Rectal smooth muscle tissue (tissue), 1 donor: ENCODE results near the gene SAMSN1.
"Not testable (repeated sequence)": the region's sequence is repeated elsewhere in the genome, so short reads cannot be mapped to it uniquely, and the experiment has no call there.

Source experiments
- H3K27ac ChIP-seq: one replicate; pipeline ENCODE4 v1.7.0; 2013; ENCODE audit warnings: low read depth, low read length, inconsistent platforms
- H3K27me3 ChIP-seq: one replicate; pipeline ENCODE4 v1.7.0; 2013; ENCODE audit warnings: low read length; ENCODE audit not compliant: control insufficient read depth, insufficient read depth
- H3K36me3 ChIP-seq: one replicate; pipeline ENCODE4 v1.7.0; 2013; ENCODE audit warnings: low read length; ENCODE audit not compliant: control insufficient read depth, insufficient read depth
- H3K4me1 ChIP-seq: one replicate; pipeline ENCODE4 v1.7.0; 2013; ENCODE audit warnings: low read length; ENCODE audit not compliant: control insufficient read depth, insufficient read depth
- H3K4me3 ChIP-seq: one replicate; pipeline ENCODE4 v1.7.0; 2013; ENCODE audit warnings: low read length
- H3K9ac ChIP-seq: one replicate; pipeline ENCODE4 v1.7.0; 2013; ENCODE audit warnings: low read length

The SAMSN1 gene

DNA sequence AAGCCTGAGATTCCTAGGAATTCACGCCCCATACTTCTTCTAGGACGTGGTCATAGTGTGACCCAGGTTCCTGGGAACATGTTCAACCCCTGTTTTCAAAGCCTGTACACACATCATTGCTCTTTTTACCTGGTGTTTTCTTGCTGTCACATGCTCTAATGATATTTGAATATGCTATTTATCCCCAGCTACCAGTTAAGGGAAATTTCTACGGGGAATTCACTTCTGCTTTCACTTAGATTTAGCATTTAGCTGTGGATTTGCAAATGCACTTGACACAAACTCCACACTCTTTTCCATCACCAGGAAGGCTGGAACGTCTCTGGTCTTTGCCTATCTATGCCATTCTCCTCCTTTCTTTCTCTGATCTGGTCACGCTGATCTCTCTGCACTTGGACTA, 11.3 kb upstream of the SAMSN1 start:
- no peaks in the 10 kb centered on the region for H3K36me3 ChIP-seq
- no peaks in the 10 kb centered on the region for H3K4me1 ChIP-seq
- H3K9ac ChIP-seq, result no peak overlapping the region
- no peaks in the 10 kb centered on the region for H3K27me3 ChIP-seq
- H3K4me3 ChIP-seq, result no peak overlapping the region
- no peak overlapping the region for H3K27ac ChIP-seq

DNA sequence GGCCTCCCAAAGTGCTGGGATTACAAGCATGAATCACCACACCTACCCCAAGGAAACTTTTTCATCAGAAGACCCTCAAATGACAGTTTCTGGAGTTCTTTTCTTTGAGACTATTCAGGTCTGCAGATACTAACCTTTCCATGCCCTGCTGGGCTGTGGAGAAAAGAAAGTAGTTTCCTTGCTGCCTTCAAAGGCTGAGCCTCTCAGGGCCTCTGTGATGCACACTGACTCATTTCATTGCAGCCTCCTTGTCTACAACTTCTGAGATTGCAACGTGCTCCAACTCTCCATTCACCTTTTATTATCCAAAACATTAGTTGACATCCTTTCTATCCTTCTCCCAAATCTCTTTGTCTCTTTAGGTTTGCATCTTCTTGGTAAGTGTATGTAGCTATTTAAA, 8.8 kb upstream of the SAMSN1 start:
- Histone ChIP-seq H3K36me3 (no peaks in the 10 kb centered on the region), H3K27me3 (no peaks in the 10 kb centered on the region), H3K27ac (no peak overlapping the region), H3K4me3 (no peak overlapping the region), H3K9ac (no peak overlapping the region), H3K4me1 (no peaks in the 10 kb centered on the region)

DNA sequence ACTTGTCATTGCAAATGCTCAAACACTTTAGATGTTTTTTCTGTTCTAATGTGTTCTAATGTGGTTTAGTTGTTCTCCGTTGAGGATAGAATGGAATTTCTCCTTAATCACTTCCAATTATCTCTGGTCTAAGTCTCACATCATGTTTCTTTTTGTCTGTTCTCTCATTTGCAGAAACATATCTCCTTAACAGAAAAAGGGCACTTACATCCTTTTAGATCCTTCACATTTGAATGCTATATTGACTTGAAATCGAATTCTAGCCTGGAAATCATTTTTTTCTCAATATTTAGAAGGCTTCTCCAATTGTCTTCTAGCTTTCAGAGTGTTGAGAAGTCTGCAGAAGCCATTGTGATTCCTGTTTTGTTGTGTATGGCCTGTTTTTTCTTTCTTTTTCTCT, 7.3 kb upstream of the SAMSN1 start:
- no peak overlapping the region for H3K9ac ChIP-seq
- no peak overlapping the region for H3K27ac ChIP-seq
- no peaks in the 10 kb centered on the region for H3K36me3 ChIP-seq
- no peak overlapping the region for H3K4me3 ChIP-seq
- H3K4me1 ChIP-seq, result no peaks in the 10 kb centered on the region
- no peaks in the 10 kb centered on the region for H3K27me3 ChIP-seq

GRCh38 chr21:14551741-14552140, 5.6 kb upstream of the SAMSN1 start:
- Histone ChIP-seq H3K9ac (no peak overlapping the region), H3K27ac (no peak overlapping the region), H3K36me3 (no peaks in the 10 kb centered on the region), H3K4me3 (no peak overlapping the region), H3K27me3 (no peaks in the 10 kb centered on the region), H3K4me1 (no peaks in the 10 kb centered on the region)

DNA sequence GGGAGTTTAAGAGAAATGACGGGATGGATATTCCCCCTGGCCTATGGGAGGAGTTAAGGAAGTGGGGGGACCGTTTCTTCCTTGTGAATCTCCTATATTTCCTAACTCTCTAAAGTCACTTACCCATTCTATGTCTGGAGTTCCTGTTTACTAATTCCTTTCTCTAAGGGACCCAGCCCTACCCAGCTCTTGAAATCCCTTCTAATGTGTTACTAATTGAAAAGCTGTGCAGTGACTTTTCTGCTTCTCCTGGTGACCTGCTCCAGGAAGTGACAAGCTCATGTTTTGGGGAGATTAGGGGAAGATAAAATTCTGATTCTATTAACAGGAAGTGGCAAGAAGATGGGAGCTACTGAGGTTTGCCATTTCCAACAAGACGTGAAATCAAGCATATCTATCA, 4.0 kb upstream of the SAMSN1 start:
- Histone ChIP-seq H3K36me3 (no peaks in the 10 kb centered on the region), H3K4me3 (no peak overlapping the region), H3K27ac (no peak overlapping the region), H3K27me3 (no peaks in the 10 kb centered on the region), H3K4me1 (no peaks in the 10 kb centered on the region), H3K9ac (no peak overlapping the region)

DNA sequence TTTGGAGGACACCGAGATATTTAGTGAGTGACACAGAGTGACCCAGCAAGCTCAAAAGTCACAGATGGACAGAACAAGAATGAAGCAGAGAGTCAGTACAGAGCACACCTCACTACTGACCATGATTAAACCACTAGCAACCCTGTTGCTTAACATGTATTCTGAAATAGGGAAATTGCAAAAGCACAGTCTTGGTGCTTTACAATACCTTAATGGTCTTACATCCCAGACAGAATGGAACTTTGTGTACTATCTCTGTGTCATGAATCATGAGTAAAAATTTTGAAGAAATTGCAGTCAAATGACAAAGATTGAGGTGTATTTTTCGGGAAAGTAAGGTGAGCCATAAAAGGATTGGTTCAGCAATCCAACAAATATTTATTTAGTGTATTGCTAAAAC, 2.7 kb upstream of the SAMSN1 start:
- no peaks in the 10 kb centered on the region for H3K4me1 ChIP-seq
- H3K27me3 ChIP-seq, result no peaks in the 10 kb centered on the region
- no peak overlapping the region for H3K27ac ChIP-seq
- H3K9ac ChIP-seq, result no peak overlapping the region
- H3K4me3 ChIP-seq, result no peak overlapping the region
- H3K36me3 ChIP-seq, result no peaks in the 10 kb centered on the region

- no peak overlapping the region for H3K27ac ChIP-seq
- no peak overlapping the region for H3K9ac ChIP-seq
- H3K36me3 ChIP-seq, result no peaks in the 10 kb centered on the region
- H3K27me3 ChIP-seq, result no peaks in the 10 kb centered on the region
- H3K4me1 ChIP-seq, result no peaks in the 10 kb centered on the region
- H3K4me3 ChIP-seq, result no peak overlapping the region
Measured at GRCh38 chr21:14547834-14548513, 1.9 kb upstream of the SAMSN1 start.

DNA sequence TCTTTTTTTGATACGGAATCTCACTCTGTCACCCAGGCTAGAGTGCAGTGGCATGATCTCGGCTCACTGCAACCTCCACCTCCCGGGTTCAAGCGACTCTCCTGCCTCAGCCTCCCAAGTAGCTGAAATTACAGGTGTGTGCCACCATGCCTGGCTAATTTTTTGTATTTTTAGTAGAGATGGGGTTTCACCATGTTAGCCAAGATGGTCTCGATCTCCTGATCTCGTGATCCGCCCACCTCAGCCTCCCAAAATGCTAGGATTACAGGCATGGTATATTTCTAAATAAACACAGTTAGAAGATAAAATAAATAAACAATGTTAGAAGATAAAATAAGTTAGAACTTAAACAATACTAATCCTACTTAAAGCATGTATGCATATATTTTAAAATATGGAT, 604 bp upstream of the SAMSN1 start:
- not testable (repeated sequence) for H3K4me3 ChIP-seq, H3K36me3 ChIP-seq, H3K27me3 ChIP-seq, H3K27ac ChIP-seq, H3K9ac ChIP-seq, H3K4me1 ChIP-seq

GRCh38 chr21:14543983-14544382, 2.1 kb downstream of the SAMSN1 start:
- Histone ChIP-seq H3K27ac (no peak overlapping the region), H3K4me3 (no peak overlapping the region), H3K36me3 (no peaks in the 10 kb centered on the region), H3K27me3 (no peaks in the 10 kb centered on the region), H3K9ac (no peak overlapping the region), H3K4me1 (no peaks in the 10 kb centered on the region)

GRCh38 chr21:14542638-14543037, 3.5 kb downstream of the SAMSN1 start:
- no peak overlapping the region for H3K4me3 ChIP-seq
- H3K4me1 ChIP-seq, result no peaks in the 10 kb centered on the region
- no peaks in the 10 kb centered on the region for H3K36me3 ChIP-seq
- no peak overlapping the region for H3K27ac ChIP-seq
- H3K27me3 ChIP-seq, result no peaks in the 10 kb centered on the region
- H3K9ac ChIP-seq, result no peak overlapping the region

GRCh38 chr21:14541841-14542490, 4.1 kb downstream of the SAMSN1 start:
- H3K9ac ChIP-seq, result no peak overlapping the region
- H3K27me3 ChIP-seq, result no peaks in the 10 kb centered on the region
- no peaks in the 10 kb centered on the region for H3K36me3 ChIP-seq
- H3K4me1 ChIP-seq, result no peaks in the 10 kb centered on the region
- H3K27ac ChIP-seq, result no peak overlapping the region
- H3K4me3 ChIP-seq, result no peak overlapping the region

DNA sequence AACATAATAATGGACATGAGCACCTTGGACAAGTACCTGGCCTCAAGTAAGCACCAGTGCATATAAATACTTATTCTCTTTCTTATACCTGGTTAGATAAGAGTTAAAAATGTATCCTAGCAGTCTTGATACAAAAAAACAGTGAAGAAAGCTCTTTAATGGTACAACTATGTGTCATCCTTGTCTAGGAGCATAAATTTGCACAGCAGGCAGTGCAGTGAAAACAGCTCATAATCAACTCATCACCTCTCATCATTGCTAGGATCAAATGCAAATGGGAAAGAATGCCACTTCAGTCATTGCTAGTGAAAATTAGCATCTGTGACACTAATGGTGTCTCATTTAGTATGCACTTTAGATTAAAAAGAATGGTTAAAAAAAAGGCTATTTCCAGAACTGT, 7.6 kb downstream of the SAMSN1 start:
- Histone ChIP-seq H3K27ac (no peak overlapping the region), H3K9ac (no peak overlapping the region), H3K4me1 (no peaks in the 10 kb centered on the region), H3K4me3 (no peak overlapping the region), H3K27me3 (no peaks in the 10 kb centered on the region), H3K36me3 (no peaks in the 10 kb centered on the region)

- Histone ChIP-seq H3K9ac (no peak overlapping the region), H3K4me1 (no peaks in the 10 kb centered on the region), H3K4me3 (no peak overlapping the region), H3K27ac (no peak overlapping the region), H3K36me3 (no peaks in the 10 kb centered on the region), H3K27me3 (no peaks in the 10 kb centered on the region)
Measured at GRCh38 chr21:14536929-14537328, 9.2 kb downstream of the SAMSN1 start.
